ENCODE results near the gene SART3. TPM values are rescaled to one million over a fixed set of nuclear protein-coding genes. Genes with fewer than 3 reads are reported as not detected.

The SART3 gene
- polyA plus RNA-seq, 1 donor (not counting 4 experiments of a cell fraction or from before 2014, with no cell fraction given) = 19.0 TPM

DNA sequence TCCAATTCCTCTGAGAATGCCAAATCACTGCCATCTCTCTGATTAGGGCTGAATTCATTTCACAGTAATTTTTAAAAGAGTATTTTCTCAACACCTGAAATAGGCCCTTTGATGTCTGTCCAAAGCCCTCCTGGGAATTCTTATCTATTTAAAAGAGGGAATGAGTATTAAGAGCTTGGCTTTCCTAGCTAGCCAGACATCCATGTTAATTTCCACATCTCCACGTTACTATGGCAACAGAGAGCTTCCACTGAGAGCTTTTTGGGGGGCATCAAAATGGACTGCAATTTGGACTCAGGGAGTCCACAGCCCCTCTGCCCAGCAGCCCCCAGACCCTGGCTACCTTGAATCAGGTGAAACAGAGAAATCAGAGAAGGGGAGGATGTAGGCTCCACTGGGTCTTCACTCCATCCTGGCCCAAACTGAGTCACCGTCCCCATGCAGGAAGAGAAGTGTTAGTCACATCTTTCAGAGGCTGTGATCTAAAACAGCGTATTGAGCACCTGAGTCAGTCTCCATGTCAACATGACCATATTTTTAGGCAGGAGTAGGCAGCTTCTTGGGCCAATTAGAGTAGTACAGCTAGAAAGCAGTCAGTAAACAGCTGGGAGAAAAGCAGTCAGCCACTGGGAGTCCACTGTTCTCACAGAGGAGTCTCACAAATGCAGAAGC lies 52.9 kb downstream of the SART3 start:
- no peak for DNase-seq (ENCODE audit: low read depth, low spot score)
- Histone ChIP-seq H3K4me1 (ENCODE audit: control insufficient read depth, extremely low read depth, insufficient read depth, low read length) (no peaks in the 10 kb centered on the region), H4K20me1 (ENCODE audit: control insufficient read depth, extremely low read depth, insufficient read depth, low read length) (no peaks in the 10 kb centered on the region), H3K9me1 (ENCODE audit: control insufficient read depth, extremely low read depth, insufficient read depth, low read length) (no peaks in the 10 kb centered on the region), H2AFZ (ENCODE audit: control insufficient read depth, low read length) (no peak overlapping the region), H3K4me2 (ENCODE audit: control insufficient read depth, extremely low read depth, insufficient read depth, low read depth, low read length) (no peak overlapping the region), H3K27ac (ENCODE audit: control insufficient read depth, insufficient read depth, low read length) (no peak overlapping the region), H3K9me3 (ENCODE audit: control insufficient read depth, low read depth, low read length) (no peaks in the 10 kb centered on the region), H3K4me3 (ENCODE audit: control insufficient read depth in 2 of 3, extremely low read depth in 1 of 3, insufficient read depth in 2 of 3, low read depth in 1 of 3, low read length in 3 of 3) (no peak overlapping the region), H3K9ac (ENCODE audit: control insufficient read depth, extremely low read depth, insufficient read depth, low read length) (no peak overlapping the region), H3K36me3 (ENCODE audit: control insufficient read depth in 2 of 2, extremely low read depth in 1 of 2, insufficient read depth in 2 of 2, low read length in 2 of 2) (no peaks in the 10 kb centered on the region), H3K27me3 (ENCODE audit: control insufficient read depth, extremely low read depth, insufficient read depth, low read length) (no peaks in the 10 kb centered on the region), H3K79me2 (ENCODE audit: control insufficient read depth, insufficient read depth, low read length) (no peaks in the 10 kb centered on the region)
- TF ChIP-seq EZH2 (IDR thresholded peaks at IDR 0.05; ENCODE audit: low read length) = no peak
- TF ChIP-seq, protein P1, sequence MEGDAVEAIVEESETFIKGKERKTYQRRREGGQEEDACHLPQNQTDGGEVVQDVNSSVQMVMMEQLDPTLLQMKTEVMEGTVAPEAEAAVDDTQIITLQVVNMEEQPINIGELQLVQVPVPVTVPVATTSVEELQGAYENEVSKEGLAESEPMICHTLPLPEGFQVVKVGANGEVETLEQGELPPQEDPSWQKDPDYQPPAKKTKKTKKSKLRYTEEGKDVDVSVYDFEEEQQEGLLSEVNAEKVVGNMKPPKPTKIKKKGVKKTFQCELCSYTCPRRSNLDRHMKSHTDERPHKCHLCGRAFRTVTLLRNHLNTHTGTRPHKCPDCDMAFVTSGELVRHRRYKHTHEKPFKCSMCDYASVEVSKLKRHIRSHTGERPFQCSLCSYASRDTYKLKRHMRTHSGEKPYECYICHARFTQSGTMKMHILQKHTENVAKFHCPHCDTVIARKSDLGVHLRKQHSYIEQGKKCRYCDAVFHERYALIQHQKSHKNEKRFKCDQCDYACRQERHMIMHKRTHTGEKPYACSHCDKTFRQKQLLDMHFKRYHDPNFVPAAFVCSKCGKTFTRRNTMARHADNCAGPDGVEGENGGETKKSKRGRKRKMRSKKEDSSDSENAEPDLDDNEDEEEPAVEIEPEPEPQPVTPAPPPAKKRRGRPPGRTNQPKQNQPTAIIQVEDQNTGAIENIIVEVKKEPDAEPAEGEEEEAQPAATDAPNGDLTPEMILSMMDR (optimal IDR thresholded peaks at IDR 0.05 in 1 of 3, IDR thresholded peaks at IDR 0.05 in 1 of 3, conservative IDR thresholded peaks at IDR 0.05 in 1 of 3; ENCODE audit: extremely low read depth in 1 of 3, insufficient read depth in 2 of 3, low read length in 3 of 3) = no peak
- dilution Hi-C loops (cut with MboI; ENCODE audit: extremely low pct_ligation_motif_present, low sequenced_read_pairs) = no loop called here
- no peak for FAIRE-seq

DNA sequence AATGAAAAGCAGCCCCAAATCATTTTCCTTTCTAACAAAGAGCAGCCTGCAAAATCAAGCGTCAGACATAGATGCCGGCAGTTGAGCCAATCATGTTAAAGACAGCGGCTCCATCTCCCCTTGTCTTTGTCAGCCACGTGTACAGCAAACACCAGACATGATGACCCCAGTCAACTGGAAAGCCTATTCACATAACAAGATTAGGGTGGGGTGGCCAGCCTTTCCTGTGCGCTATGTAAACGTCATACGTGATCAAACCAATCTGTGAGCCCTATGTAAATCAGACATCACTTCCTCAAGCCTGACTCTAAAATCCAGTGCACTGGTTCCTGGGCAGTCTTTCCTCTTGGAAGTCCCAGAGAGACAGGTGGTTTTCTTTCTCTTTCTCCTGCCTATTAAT lies 55.8 kb downstream of the SART3 start:
- TF ChIP-seq, protein P1 (optimal IDR thresholded peaks at IDR 0.05 in 1 of 3, IDR thresholded peaks at IDR 0.05 in 1 of 3, conservative IDR thresholded peaks at IDR 0.05 in 1 of 3; ENCODE audit: extremely low read depth in 1 of 3, insufficient read depth in 2 of 3, low read length in 3 of 3) = no peak
- H3K9me1 ChIP-seq (ENCODE audit: control insufficient read depth, extremely low read depth, insufficient read depth, low read length) = no peaks in the 10 kb centered on the region
- dilution Hi-C loops (cut with MboI; ENCODE audit: extremely low pct_ligation_motif_present, low sequenced_read_pairs) = no loop called here
- DNase-seq (ENCODE audit: low read depth, low spot score) (no peak), FAIRE-seq (no peak)
- no peaks in the 10 kb centered on the region for H3K36me3 ChIP-seq (ENCODE audit: control insufficient read depth in 2 of 2, extremely low read depth in 1 of 2, insufficient read depth in 2 of 2, low read length in 2 of 2)
- no peak overlapping the region for H3K4me2 ChIP-seq (ENCODE audit: control insufficient read depth, extremely low read depth, insufficient read depth, low read depth, low read length)
- H2AFZ ChIP-seq (ENCODE audit: control insufficient read depth, low read length) = no peak overlapping the region
- peaks cover 2% of the 10 kb centered on the region for H3K9me3 ChIP-seq (ENCODE audit: control insufficient read depth, low read depth, low read length)
- H3K4me1 ChIP-seq (ENCODE audit: control insufficient read depth, extremely low read depth, insufficient read depth, low read length) = no peaks in the 10 kb centered on the region
- H3K9ac ChIP-seq (ENCODE audit: control insufficient read depth, extremely low read depth, insufficient read depth, low read length) = no peak overlapping the region
- H3K27me3 ChIP-seq (ENCODE audit: control insufficient read depth, extremely low read depth, insufficient read depth, low read length) = no peaks in the 10 kb centered on the region
- H3K79me2 ChIP-seq (ENCODE audit: control insufficient read depth, insufficient read depth, low read length) = no peaks in the 10 kb centered on the region
- no peak overlapping the region for H3K4me3 ChIP-seq (ENCODE audit: control insufficient read depth in 2 of 3, extremely low read depth in 1 of 3, insufficient read depth in 2 of 3, low read depth in 1 of 3, low read length in 3 of 3)
- no peaks in the 10 kb centered on the region for H4K20me1 ChIP-seq (ENCODE audit: control insufficient read depth, extremely low read depth, insufficient read depth, low read length)
- H3K27ac ChIP-seq (ENCODE audit: control insufficient read depth, insufficient read depth, low read length) = no peak overlapping the region
